ENCODE data around the gene RBP3.

DNA sequence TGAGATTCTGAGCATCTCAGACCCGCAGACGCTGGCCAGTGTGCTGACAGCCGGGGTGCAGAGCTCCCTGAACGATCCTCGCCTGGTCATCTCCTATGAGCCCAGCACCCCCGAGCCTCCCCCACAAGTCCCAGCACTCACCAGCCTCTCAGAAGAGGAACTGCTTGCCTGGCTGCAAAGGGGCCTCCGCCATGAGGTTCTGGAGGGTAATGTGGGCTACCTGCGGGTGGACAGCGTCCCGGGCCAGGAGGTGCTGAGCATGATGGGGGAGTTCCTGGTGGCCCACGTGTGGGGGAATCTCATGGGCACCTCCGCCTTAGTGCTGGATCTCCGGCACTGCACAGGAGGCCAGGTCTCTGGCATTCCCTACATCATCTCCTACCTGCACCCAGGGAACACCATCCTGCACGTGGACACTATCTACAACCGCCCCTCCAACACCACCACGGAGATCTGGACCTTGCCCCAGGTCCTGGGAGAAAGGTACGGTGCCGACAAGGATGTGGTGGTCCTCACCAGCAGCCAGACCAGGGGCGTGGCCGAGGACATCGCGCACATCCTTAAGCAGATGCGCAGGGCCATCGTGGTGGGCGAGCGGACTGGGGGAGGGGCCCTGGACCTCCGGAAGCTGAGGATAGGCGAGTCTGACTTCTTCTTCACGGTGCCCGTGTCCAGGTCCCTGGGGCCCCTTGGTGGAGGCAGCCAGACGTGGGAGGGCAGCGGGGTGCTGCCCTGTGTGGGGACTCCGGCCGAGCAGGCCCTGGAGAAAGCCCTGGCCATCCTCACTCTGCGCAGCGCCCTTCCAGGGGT, 703 bp downstream of the RBP3 start:
- TF ChIP-seq, protein P1, sequence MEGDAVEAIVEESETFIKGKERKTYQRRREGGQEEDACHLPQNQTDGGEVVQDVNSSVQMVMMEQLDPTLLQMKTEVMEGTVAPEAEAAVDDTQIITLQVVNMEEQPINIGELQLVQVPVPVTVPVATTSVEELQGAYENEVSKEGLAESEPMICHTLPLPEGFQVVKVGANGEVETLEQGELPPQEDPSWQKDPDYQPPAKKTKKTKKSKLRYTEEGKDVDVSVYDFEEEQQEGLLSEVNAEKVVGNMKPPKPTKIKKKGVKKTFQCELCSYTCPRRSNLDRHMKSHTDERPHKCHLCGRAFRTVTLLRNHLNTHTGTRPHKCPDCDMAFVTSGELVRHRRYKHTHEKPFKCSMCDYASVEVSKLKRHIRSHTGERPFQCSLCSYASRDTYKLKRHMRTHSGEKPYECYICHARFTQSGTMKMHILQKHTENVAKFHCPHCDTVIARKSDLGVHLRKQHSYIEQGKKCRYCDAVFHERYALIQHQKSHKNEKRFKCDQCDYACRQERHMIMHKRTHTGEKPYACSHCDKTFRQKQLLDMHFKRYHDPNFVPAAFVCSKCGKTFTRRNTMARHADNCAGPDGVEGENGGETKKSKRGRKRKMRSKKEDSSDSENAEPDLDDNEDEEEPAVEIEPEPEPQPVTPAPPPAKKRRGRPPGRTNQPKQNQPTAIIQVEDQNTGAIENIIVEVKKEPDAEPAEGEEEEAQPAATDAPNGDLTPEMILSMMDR (IDR thresholded peaks at IDR 0.05; ENCODE audit: low read depth, low read length): no peak
- TF ChIP-seq EZH2phosphoT487 (IDR thresholded peaks at IDR 0.05; ENCODE audit: low read depth): no peak
